HG02798 (cell line): Measurements from ENCODE around the gene NFKBIB.
A peak's percentile ranks its signal among the peaks of the same experiment; 100 is the strongest.
"Not testable (repeated sequence)": the region's sequence is repeated elsewhere in the genome, so short reads cannot be mapped to it uniquely, and the experiment has no call there.

Experiments
- ATAC-seq: cut with Tn5 transposase; IDR thresholded peaks from one replicate; pipeline ENCODE4 v1.9.1; 2021; ENCODE audit warnings: mild to moderate bottlenecking; ENCODE audit not compliant: unreplicated experiment, poor library complexity

NFKBIB gene, protein sequence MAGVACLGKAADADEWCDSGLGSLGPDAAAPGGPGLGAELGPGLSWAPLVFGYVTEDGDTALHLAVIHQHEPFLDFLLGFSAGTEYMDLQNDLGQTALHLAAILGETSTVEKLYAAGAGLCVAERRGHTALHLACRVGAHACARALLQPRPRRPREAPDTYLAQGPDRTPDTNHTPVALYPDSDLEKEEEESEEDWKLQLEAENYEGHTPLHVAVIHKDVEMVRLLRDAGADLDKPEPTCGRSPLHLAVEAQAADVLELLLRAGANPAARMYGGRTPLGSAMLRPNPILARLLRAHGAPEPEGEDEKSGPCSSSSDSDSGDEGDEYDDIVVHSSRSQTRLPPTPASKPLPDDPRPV

DNA sequence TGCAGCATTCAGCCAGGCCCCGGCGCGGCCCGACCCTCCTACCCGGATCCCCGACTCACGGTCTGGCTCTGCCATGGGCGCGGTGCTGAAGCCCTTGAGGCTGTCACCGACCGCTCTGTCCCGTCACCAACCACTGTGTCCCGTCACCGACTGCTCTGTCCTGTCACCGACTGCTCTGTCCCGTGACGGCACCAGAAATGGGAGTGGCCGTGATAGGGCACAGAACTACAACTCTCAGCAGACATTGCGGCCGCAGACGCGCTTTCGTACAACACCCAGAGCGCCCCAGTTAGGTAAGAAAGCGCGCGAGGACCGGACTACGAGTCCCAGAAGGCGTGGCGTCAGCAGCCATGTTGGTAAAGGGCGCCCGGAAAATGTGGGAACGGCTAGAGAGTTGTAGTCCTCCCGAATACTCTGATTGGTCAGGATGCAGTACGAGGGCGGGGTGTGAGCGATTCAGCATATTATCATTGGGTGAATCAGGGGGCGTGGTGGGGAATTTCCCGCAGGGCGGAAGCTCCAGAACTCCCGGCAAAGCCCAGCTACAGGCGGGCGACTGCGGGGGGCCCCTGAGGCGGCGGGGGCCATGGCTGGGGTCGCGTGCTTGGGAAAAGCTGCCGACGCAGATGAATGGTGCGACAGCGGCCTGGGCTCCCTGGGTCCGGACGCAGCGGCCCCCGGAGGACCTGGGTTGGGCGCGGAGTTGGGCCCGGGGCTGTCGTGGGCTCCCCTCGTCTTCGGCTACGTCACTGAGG, at the start of gene NFKBIB, which contains the start of gene SIRT2:
Gene NFKBIB (plus strand): TSS at position 523 of the 755 bp plus-strand sequence. CDS start 64 bp downstream, at position 587.
Gene SIRT2 (minus strand): TSS at position 172 of the 755 bp plus-strand sequence. CDS start 97 bp downstream, at position 75.
- peak; percentile 94 for ATAC-seq

DNA sequence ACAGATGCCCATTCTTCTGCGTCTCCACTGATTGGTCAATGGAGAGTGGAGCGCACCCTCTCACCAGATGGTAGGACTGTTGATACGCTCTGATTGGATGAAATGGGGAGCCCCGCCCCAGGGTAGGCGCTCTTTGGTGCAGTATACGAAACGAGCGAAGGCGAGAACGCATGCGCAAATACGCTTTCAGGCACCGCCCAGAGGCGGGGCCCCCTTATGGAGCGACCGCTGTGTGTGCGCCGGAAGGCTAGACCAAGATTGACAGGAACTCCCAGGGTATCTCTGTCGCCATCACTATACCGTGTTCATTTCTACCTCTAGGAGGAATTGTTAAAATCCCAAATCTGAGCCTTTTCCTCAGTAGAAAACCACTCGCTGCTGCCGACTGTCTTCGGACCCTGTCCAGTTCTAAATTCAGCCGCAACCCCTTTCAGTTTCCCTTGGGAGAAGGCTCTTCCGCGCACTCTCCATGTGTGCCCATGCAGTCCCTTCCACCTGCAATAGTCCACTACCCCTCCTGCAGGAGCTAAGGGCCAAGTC, 49.3 kb upstream of the NFKBIB start:
- peak; percentile 74 for ATAC-seq

DNA sequence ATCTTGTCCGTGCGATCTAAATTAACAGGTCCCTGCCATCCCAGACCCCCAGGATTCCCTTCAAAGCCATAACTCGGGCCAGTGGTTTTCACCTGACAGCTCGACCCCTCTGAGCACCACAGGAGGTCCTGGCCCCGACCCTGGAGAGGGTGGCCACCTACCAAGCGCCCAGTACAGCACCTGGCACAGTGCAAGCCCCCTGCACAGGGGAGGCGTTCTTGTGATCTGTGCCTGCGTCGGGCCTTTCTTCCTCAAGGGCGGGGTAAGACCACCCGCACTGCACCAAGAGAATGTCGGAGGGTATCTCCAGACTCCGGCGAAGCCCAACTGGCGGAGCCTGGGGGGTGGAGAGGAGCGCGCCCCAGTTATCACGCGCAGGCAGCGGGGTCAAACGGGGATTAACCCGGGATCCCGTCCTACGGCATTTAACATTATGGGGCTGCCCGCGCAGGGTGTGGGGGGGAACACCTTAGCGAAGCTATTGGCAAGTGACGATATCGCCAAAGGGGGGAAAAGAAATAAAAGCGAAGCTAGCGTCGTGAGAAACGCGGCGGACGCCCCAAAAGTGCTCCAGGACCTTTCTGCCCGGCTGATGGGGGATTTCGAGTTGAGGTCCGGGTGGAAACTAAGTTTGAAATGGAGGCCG, 48.7 kb upstream of the NFKBIB start:
- ATAC-seq = no peak

DNA sequence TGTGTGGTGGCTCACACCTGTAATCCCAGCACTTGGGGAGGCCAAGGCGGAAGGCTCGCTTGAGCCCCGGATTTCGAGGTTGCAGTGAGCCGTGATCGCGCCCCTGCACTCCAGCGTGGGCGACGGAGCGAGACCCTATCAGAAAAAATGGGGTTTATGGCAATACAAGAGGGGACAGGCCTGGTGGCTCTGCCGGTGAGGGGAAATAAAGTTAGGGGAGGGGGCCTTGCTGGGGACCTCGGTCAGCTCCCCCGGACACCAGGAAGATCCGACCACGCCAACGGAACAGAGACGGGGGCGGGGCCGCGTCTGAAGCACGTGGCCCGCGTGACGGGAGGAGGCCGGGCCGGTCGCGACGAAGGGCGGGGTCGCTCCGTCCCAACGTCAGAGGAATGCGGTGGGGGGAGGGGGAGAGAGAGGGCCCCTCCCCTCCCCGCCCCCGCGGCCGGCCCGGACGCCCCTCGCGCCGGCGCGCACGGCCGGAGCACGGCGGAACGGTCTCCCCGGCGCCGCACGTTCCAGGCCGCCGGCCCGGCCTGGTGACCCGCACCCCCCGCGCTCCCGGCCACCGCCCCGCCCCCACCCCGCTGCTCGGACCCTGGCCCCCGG, 48.0 kb upstream of the NFKBIB start:
- peak; percentile 30 for ATAC-seq

DNA sequence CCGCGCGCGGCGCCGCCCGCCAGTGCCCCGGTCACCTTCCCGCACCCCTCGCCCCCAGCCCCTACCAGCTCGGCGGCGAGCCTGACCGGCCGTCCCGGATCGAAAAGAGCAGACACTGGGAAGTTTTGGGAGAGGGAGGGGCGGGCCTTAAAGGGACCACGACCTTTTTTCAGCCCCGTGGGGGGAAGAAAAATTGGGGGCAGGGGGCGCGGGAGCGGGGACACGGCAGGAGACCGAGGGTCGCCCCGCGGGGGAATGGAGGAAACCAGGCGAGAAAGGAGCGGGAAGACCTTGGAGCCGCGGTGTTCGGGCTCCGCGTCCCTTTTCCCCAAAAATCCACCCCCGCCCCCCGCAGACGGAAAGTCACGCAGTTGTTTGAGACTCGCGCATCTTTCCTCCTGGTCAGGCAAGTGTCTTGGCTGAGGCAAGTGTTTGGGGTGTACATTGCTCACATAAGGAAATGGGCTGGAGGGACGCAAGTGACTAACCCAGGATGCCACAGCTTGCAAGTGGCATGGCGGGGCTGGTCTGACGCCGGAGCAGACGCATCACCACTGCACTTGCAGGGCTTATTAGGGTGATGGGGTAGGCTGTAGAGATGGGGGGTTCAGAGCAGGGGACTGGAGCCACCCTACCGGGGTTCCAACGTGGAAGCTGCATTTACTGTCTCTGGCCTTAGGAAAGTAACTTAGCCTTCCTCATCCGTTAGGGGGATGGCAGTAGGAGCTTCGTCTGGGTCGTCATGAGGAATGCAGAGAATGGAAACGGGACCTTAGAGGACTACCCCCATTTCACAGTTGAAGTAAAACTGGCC, 47.3 kb upstream of the NFKBIB start:
- no peak for ATAC-seq

DNA sequence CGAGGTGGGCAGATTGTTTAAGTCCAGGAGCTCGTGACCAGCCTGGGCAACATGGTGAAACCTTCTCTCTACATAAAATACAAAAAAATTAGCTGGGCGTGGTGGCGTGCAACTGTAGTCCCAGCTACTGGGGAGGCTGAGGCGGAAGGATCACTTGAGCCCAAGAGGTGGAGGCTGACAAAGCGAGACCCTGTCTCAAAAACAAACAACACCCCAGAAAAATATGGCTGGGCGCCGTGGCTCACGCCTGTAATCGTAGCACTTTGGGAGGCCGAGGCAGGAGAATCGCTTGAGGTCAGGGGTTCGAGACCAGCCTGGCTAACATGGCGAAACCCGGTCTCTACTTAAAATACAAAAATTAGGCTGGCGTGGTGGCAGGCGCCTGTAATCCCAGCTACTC, 46.6 kb upstream of the NFKBIB start:
- ATAC-seq = no peak

DNA sequence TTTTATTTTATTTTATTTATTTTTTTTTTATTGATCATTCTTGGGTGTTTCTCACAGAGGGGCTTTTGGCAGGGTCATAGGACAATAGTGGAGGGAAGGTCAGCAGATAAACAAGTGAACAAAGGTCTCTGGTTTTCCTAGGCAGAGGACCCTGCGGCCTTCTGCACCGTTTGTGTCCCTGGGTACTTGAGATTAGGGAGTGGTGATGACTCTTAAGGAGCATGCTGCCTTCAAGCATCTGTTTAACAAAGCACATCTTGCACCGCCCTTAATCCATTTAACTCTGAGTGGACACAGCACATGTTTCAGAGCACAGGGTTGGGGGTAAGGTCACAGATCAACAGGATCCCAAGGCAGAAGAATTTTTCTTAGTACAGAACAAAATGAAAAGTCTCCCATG, 44.8 kb upstream of the NFKBIB start:
- ATAC-seq = not testable (repeated sequence)

DNA sequence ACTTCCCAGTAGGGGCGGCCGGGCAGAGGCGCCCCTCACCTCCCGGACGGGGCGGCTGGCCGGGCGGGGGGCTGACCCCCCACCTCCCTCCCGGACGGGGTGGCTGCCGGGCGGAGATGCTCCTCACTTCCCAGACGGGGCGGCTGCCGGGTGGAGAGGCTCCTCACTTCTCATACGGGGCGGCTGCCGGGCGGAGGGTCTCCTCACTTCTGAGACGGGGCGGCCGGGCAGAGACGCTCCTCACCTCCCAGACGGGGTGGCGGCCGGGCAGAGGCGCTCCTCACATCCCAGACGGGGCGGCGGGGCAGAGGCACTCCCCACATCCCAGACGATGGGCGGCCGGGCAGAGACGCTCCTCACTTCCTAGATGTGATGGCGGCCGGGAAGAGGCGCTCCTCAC, 44.0 kb upstream of the NFKBIB start:
- not testable (repeated sequence) for ATAC-seq

DNA sequence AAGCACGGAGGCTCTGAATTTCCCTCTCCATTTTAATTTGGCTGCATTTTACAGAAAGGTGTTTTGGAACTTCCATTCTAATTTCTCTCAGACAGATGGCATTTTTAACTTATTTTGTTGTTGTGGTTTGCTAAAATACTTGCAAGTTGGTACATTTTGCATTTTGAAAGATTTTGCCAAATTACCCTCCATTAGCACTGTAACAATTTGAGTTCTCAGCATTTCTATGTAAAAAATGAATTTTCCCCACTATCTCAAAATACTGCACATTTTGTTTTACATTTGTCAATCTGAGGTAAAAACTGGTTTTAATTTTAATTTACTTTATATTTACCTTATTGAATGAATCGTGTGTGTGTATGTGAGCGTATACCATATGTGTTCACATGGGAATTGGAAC, 43.0 kb upstream of the NFKBIB start:
- ATAC-seq = no peak

DNA sequence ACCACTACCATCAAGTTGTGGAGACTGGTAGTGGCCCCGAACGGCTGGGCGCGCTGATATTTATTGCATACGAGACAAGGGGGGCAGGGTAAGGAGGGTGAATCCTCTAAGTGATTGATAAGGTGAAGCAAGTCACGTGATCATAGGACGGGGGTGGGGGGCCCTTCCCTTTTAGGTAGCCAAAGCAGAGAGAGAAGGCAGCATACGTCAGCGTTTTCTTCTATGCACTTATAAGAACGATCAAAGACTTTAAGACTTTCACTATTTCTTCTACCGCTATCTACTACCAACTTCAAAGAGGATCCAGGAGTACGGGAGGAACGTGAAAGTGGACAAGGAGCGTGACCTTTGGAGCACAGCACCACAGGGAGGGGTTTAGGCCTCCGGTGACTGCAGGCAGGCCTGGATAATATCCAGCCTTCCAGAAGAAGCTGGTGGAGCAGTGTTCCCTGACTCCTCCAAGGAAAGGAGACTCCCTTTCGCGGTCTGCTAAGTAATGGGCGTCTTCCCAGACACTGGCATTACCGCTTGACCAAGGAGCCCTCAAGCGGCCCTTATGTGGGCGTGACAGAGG, 40.1 kb upstream of the NFKBIB start:
- ATAC-seq = not testable (repeated sequence)

DNA sequence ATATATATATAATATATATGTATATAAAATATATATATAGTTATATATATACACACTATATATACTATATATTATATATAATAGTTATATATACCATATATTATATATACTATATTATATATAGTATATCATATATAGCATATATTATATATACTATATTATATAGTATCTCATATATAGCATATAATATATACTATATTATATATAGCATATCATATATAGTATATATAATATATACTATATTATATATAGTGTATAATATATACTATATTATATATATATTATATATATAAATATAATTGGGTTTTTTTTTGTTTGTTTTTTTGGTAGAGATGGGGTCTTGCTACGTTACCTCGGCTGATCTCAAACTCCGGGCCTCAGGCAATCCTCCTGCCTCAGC, 38.4 kb upstream of the NFKBIB start:
- no peak for ATAC-seq

DNA sequence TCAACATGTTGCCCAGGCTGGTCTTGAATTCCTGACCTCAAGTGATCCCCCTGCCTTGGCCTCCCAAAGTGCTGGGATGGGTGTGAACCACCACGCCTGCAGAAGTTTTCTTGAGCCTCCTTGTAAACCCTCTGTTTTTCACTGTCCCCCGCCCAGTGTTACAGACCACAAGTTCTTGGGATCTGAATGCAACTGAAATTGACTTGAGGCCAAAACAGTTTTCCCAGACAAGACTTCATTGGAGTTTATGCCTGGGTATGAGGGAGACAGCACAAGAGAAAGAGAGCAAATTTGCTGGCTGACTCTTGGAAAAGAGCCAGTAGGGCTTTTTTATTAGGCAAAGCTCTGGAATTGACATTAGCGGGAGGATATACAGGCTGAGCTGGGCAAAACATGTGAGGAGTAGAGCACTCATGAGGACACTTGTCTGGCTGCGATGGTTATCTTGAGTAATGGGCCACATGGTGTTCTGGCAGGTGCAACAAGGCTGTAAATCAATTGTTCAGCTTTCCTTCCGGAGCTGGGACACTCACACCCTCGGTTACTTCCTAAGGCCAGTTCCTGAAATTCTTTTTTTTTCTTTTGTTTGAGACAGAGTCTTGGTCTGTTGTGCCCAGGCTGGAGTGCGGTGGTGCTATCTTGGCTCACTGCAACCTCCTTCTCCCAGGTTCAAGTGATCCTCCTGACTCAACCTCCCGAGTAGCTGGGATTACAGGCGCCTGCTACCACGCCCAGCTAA, 37.3 kb upstream of the NFKBIB start:
- ATAC-seq = no peak

DNA sequence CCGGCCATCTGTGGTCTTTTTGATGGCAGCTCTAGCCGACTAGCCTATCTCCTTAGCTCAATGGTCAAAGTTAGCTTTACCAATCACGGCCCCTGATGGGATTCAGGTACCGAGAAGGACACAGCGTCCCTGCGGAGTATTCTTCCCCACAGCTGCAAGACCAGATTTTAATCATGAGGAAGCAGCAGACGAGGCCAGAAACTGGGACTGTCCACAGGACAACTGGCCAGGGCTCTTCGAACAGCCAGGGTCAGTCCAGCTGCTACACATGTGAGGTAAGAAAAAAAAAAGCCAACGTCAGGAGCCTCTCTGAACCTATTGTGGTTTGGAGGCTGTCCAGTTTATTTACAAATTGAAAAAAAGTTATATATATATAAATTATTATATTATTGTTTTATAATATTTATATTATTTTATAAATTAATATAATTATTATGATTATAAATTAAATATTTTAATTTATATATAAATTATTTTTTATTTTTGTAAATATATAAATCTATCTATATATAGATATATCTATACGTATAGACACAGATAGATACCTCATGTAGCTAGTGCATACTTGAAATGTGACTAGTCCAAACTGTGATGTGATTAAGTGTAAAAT, 32.5 kb upstream of the NFKBIB start:
- ATAC-seq = no peak

DNA sequence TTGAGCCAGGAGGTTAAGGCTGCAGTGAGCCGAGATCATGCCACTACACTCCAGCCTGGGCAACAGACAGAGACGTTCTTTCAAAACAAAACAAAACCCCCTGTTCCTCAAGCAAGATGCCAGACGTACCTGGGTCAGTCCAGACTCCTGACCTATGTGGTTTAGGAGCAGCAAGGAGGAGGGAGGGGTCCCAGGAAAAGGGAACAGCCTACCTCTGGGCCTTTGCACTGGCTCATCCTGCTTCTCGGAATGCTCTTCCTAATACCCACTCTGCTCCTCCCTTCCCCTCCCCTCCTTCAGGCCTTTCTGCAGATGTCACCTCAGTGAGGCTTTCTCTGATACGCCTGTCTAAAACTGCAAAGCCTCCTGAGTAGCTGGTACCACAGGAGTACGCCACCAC, 31.2 kb upstream of the NFKBIB start:
- ATAC-seq = no peak

DNA sequence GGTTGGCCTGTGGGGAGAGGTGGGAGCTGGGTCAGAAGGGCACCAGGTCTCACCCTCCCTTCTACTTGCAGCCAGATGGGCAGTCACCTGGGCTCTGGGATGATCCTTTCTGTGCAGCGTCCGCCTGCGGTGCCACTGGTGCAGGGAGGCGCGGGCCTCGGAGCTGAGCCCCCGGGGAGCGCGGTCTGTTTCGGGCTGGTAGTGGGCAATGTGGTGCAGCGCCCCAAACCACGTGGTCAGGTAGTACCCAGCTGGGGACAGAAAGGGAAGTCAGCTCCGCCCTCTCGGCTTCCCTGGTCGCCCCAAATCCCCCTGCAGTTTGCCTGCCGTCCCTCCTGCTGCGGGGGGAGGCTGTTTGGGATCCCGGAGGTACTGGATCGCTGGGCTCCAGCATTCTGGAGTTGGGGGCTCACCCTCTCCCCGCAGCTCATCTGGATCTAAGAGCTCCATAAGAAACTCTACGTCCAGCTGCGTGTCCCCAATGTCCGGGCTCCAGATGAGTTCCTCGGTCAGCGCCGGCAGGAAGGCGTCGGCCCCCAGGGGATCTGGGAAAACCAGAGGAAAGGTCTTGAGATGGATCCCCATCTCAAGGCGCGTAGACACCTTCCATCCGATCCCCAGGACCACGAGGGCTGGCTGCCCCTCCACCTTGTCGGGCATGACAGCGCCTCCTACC, 30.5 kb upstream of the NFKBIB start:
- ATAC-seq = no peak

DNA sequence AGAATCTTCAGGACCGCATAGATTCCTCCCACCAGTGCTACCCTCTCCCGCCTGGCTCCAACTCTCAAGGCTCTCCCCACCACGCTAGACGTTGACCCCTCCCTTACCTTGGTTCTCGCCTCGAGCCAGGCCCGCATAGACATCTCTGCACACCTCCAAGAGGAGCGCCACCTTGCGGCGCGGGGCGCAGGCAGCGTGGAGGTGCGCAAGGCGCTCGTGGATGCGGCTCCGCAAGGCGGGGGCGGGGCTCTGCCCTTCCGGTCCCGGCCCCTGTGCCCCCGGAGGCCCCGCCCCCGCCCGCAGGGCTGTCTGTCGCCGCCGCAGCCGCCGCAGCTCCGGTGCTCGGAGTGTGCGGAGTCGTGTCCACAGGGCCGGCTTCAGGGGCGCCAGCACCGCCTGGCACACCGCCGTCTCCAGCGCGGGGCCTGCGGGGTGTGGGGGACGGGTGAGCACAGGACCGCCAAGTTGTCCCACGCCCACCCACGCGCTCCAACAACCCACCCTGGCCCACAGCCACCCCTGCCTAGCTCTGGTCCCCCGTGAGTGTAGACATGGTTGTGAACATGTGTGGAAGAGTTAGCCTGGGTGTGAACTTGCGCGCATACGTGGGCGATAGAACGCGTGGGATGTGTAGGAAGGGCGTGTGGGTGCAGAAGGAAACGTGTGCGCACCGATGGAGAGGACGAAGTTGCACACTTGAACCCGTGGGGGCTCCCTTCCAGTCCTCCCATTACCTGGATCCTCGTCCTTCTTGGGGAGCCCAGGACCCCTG, 29.7 kb upstream of the NFKBIB start:
- ATAC-seq = peak; percentile 89

DNA sequence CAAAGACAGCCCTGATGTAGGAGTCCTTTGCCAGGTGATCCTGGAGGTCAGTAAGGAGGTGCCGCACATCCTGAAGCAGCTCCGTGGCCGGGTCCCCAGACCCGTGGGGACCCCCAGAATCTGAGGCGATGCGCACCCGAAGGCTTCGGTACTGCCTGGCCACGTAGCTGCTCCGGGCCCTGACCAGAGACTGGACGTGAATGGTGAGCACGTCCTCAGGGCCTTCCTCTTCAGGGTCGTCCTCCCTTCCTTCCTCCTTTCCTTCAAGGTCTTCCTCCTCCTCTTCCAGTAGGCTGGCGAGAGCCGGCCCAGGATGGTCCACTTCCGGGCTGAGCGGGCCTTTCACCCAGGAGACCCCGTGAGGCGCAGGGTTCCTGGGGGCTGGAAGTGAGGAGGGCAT, 29.2 kb upstream of the NFKBIB start:
- ATAC-seq = no peak
